Measurements from ENCODE around the gene HTT.
"Not testable (repeated sequence)": the region's sequence is repeated elsewhere in the genome, so short reads cannot be mapped to it uniquely, and the experiment has no call there.

HTT gene

GRCh38 chr4:3074846-3075651, 568 bp downstream of the HTT start:
- DNase-seq (ENCODE audit: low read depth) = peak; percentile 43
- H3K4me3 ChIP-seq (ENCODE audit: low read depth, low read length) = peak overlapping the region; percentile 86

GRCh38 chr4:3075652-3075981, 1.1 kb downstream of the HTT start:
- peak overlapping the region; percentile 86 for H3K4me3 ChIP-seq (ENCODE audit: low read depth, low read length)
- no peak for DNase-seq (ENCODE audit: low read depth)

- no peak overlapping the region for H3K4me3 ChIP-seq (ENCODE audit: low read depth, low read length)
- no peak for DNase-seq (ENCODE audit: low read depth)
Measured at GRCh38 chr4:3077796-3078195, 3.3 kb downstream of the HTT start.

GRCh38 chr4:3079694-3080123, 5.2 kb downstream of the HTT start:
- DNase-seq (ENCODE audit: low read depth) = no peak

GRCh38 chr4:3082925-3083515, 8.5 kb downstream of the HTT start:
- H3K4me3 ChIP-seq (ENCODE audit: low read depth, low read length) = no peak overlapping the region
- no peak for DNase-seq (ENCODE audit: low read depth)

More at GRCh38 chr4:3079694-3080123, 5.2 kb downstream of the HTT start:
- no peak overlapping the region for H3K4me3 ChIP-seq (ENCODE audit: low read depth, low read length)

- no peak overlapping the region for H3K4me3 ChIP-seq (ENCODE audit: low read depth, low read length)
- no peak for DNase-seq (ENCODE audit: low read depth)
Measured at GRCh38 chr4:3083732-3084131, 9.3 kb downstream of the HTT start.

GRCh38 chr4:3085948-3086670, 11.6 kb downstream of the HTT start:
- no peak for DNase-seq (ENCODE audit: low read depth)

DNA sequence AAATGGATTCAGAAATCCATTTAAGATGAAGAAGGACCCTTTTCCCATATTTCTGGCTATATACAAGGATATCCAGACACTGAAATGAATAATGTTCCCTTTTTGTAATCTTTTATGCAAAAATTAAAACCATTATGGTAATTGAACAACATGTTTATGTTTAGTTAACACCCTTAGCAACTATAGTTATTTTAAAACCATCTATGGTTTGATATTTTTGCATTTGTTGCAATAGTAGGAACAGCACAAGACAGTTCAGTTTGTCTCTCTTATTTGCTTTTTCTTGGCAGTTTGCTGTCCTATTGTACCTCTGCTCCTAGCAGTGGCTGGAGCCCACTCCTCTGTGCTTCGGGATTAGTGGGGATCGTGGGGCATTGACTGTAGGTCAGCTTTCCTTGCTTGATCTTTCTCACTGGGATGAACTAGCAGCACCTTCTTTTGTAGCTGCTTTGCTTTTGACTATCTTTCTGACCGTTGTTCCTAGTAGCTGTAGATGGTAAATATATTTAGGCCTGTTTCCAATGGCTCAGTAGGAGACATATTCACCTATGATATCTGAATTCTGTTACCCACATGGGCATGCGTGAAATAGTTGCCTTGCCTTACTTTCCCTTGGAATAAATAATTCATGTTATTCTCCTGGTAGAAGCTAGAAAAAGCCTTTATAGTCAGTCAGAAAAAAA, 12.8 kb downstream of the HTT start:
- H3K4me3 ChIP-seq (ENCODE audit: low read depth, low read length) = no peak overlapping the region
- DNase-seq (ENCODE audit: low read depth) = no peak

More at GRCh38 chr4:3085948-3086670, 11.6 kb downstream of the HTT start:
- no peak overlapping the region for H3K4me3 ChIP-seq (ENCODE audit: low read depth, low read length)

GRCh38 chr4:3091464-3091863, 17.0 kb downstream of the HTT start:
- no peak overlapping the region for H3K4me3 ChIP-seq (ENCODE audit: low read depth, low read length)
- no peak for DNase-seq (ENCODE audit: low read depth)

GRCh38 chr4:3094701-3095100, 20.2 kb downstream of the HTT start:
- H3K4me3 ChIP-seq (ENCODE audit: low read depth, low read length); DNase-seq (ENCODE audit: low read depth): not testable (repeated sequence)

DNA sequence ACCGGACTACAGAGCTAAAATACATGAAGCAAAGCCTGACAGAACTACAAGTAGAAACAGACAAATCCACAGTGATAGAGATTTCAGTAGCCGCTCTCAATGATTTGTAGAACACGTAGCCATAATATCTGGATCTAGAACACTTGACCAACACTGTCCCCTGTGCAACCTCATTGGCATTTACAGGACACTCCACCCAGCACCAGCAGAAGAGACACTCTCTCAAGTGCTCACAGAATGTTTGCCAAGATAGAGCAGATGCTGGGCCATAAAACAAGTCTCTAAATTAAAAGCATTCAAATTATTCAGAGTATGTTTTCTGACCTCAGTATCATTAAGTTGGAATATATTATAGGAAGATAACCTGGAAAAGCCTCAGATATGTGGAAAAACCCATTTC, 21.7 kb downstream of the HTT start:
- no peak overlapping the region for H3K4me3 ChIP-seq (ENCODE audit: low read depth, low read length)
- DNase-seq (ENCODE audit: low read depth) = no peak

DNA sequence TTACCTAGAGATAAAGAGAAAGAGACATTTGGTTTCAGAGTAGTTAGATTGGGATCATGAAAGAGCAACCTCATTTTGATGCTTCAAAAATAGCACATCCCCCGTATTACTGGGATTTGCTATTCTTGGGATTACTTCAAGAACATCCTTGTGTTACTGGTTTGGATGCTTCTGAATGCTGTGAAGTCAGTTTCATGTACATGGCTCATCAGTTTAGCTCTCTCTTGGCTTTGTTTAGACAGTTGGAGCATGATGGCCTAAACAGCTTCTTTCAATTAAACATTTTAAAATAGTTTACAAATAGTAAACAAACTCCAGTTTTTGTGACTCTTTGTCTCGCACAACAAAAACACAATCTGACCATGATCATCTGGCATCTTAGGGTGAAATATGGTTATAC, 23.9 kb downstream of the HTT start:
- no peak for DNase-seq (ENCODE audit: low read depth)
- no peak overlapping the region for H3K4me3 ChIP-seq (ENCODE audit: low read depth, low read length)

DNA sequence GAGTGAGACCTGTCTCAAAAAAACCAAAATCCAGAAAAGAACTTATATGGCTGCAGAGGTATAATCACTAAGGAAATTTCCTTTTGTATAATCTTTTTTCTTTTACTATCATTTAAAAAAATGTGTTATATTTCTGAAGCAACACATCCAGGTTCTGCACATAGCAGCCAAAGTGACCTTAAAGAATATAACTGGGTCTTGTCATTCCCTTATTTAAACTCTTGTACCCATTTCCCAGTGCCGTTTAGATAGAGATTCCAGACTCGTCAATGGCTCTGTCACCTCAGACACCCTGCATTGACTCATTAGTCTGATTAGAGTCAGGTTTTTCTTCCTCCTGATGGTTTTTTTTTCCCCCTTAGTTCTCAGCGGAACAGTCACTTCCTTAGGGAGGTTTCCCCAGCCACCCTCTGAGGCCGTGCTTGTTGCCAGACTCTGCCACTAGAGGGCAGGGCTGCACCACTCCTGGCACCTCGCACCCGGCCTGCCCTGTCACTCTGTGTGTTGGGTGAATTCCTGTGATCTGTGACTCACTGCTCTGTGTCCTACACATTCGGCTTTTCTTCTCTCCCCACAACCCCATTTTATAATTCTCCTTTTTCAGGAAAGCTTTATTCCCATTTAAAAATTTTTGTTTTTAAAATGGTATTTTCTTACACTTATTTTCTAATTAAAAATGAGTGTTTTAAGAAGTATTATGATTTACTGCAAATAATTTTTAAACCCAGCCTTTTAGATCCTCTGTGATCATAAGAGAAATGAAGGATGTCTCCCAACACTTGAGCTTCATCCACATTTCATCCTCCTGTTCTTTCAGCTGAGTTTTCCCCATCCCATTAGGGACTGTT, 32.1 kb downstream of the HTT start:
- no peak overlapping the region for H3K4me3 ChIP-seq (ENCODE audit: low read depth, low read length)
- DNase-seq (ENCODE audit: low read depth) = peak; percentile 60

DNA sequence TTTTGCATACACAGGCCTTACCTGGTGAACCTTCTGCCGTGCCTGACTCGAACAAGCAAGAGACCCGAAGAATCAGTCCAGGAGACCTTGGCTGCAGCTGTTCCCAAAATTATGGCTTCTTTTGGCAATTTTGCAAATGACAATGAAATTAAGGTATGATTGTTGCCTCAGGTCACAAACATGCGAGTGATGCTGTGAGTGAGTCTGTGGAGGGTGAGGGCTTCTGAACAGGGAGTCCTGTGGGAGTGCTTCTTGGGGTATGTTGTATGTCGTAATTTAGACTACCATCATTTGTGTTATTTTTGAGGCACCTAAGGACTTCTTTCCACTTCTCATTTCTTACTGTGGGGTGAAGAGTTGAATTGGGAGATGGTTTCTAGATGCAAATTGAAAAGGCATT, 32.8 kb downstream of the HTT start:
- no peak for DNase-seq (ENCODE audit: low read depth)
- H3K4me3 ChIP-seq (ENCODE audit: low read depth, low read length) = no peak overlapping the region

DNA sequence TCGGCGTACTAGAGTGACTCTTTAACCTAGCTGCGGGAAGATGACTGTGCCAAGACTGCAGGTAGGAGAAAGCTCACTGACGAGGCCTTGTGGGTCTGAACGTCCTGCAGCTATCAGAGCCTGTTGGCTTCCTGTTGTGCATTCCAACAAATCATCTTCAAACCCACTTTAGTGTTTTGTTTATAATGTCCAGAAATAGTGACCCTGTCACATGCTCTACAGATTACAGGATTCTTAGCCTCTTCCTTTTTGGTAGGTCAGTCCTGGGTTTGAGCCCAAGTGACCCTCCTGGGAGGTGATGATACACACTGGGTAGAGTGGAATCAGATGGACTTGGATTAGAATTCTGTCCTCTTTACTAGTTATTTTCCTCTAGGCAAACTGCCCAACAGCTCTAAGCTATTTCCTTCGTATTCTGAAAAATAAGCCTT, 33.2 kb downstream of the HTT start:
- DNase-seq (ENCODE audit: low read depth) = no peak
- H3K4me3 ChIP-seq (ENCODE audit: low read depth, low read length) = no peak overlapping the region

- no peak overlapping the region for H3K4me3 ChIP-seq (ENCODE audit: low read depth, low read length)
- no peak for DNase-seq (ENCODE audit: low read depth)
Measured at GRCh38 chr4:3108211-3108610, 33.7 kb downstream of the HTT start.

DNA sequence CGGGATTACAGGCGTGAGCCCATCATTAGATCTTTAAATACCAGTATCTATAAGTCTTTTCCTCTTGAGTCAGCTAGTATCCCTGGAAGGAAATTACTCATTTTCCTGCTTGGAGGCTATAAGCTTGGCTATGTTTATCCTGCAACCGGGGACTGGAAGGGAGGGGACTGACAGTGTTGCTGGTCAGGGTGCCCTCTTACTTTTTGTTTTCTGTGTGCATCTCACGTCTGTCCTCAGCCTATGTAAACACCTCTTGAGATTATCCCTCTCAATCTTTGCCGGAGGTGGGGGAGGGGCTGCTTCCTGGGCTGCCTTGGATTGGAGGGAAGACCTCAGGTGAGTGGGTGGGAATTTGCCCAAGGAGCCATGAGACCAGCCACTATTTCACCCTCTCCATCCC, 37.0 kb downstream of the HTT start:
- no peak for DNase-seq (ENCODE audit: low read depth)
- H3K4me3 ChIP-seq (ENCODE audit: low read depth, low read length) = no peak overlapping the region

DNA sequence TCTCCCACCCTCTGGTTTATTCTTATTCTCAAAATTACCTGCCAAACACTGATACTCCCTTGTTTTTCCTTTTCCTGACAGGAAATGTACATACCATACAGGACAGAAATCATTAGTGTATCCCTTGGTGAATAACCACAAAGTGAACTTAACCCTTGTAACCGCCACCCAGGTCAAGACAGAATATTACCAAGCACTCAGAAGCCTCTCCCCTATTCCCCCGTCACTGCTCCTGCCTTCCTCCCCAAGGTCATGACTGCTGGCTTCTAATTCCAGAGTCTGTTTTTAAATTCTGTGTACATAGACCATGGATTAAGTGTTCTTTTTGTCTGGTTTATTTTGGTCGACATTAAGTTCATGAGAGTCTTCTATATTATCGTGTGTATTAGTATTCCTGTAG, 37.7 kb downstream of the HTT start:
- no peak for DNase-seq (ENCODE audit: low read depth)
- no peak overlapping the region for H3K4me3 ChIP-seq (ENCODE audit: low read depth, low read length)
